HEK293 (cell line): ENCODE data around the gene MINAR2.

ENCODE experiments used
- CTCF ChIA-PET: fragments of 350-600 bp; formaldehyde crosslinking; extraction: SDS; loops from one replicate; lab custom pipeline; 2021; ENCODE audit warnings: antibody characterized with exemption; lab: Yijun Ruan, JAX
- POLR2A ChIA-PET: fragments of 300-600 bp; formaldehyde crosslinking; extraction: SDS; loops from one replicate; lab custom pipeline; 2020; ENCODE audit warnings: antibody characterized with exemption, inconsistent platforms; lab: Yijun Ruan, JAX
- H3K27ac ChIP-seq: fragments of 200-500 bp; sonication (Bioruptor generic); 2 replicates; pipeline ENCODE4 v1.5.1; 2014; ENCODE audit warnings: low read depth, low read length, control low read depth, inconsistent platforms; ENCODE audit errors: extremely low read depth
- H3K36me3 ChIP-seq, 2 experiments: fragments of 200-500 bp in 1 of 2; sonication (Bioruptor generic) in 1 of 2; 1 replicate in 1 of 2; 2 replicates in 1 of 2; pipeline ENCODE4 v1.5.1; 2014 to 2017; ENCODE audit warnings: inconsistent platforms in 2 of 2, low read length in 2 of 2; ENCODE audit not compliant: control insufficient read depth in 2 of 2, insufficient read depth in 1 of 2
- H3K4me1 ChIP-seq: fragments of 200-500 bp; sonication (Bioruptor generic); 2 replicates; pipeline ENCODE4 v1.5.1; 2014; ENCODE audit warnings: mild to moderate bottlenecking, low read length, inconsistent platforms; ENCODE audit not compliant: control insufficient read depth, insufficient read depth
- H3K4me3 ChIP-seq: 2 replicates; pipeline ENCODE4 v1.5.1; 2011; ENCODE audit warnings: low read depth, mild to moderate bottlenecking, control low read depth, low read length, moderate library complexity
- H3K9me3 ChIP-seq: fragments of 200-500 bp; sonication (Bioruptor generic); 2 replicates; pipeline ENCODE4 v1.5.1; 2014; ENCODE audit warnings: low read depth, low read length, inconsistent platforms; ENCODE audit not compliant: control insufficient read depth, insufficient read depth
- EGR2 ChIP-seq: fragments of 450-650 bp; formaldehyde crosslinking; IDR thresholded peaks from 2 replicates; pipeline ENCODE4 v1.5.1; 2016; ENCODE audit warnings: low read depth, missing biosample characterization, missing genetic modification characterization
- GFI1B ChIP-seq: fragments of 450-650 bp; formaldehyde crosslinking; IDR thresholded peaks from 2 replicates; pipeline ENCODE4 v1.5.1; 2016; ENCODE audit warnings: missing biosample characterization, missing genetic modification characterization
- KLF17 ChIP-seq: fragments of 450-650 bp; formaldehyde crosslinking; IDR thresholded peaks from 2 replicates; pipeline ENCODE4 v1.5.1; 2016; ENCODE audit warnings: missing biosample characterization, missing genetic modification characterization
- MEIS1 ChIP-seq: sonication (generic); formaldehyde crosslinking; IDR thresholded peaks from 2 replicates; pipeline ENCODE4 v1.8.1; 2022; ENCODE audit warnings: missing genetic modification reagents, mild to moderate bottlenecking, borderline replicate concordance
- PBX3 ChIP-seq: sonication (generic); formaldehyde crosslinking; IDR thresholded peaks from 2 replicates; pipeline ENCODE4 v1.8.1; 2022; ENCODE audit warnings: mild to moderate bottlenecking, moderate library complexity, missing genetic modification reagents
- PRDM2 ChIP-seq: fragments of 450-650 bp; formaldehyde crosslinking; IDR thresholded peaks from 2 replicates; pipeline ENCODE4 v1.5.1; 2016; ENCODE audit warnings: missing biosample characterization, missing genetic modification characterization, borderline replicate concordance
- RBAK ChIP-seq: fragments of 450-650 bp; formaldehyde crosslinking; IDR thresholded peaks from 2 replicates; pipeline ENCODE4 v1.5.1; 2016; ENCODE audit warnings: missing biosample characterization, missing genetic modification characterization
- WT1 ChIP-seq: fragments of 450-650 bp; formaldehyde crosslinking; IDR thresholded peaks from 2 replicates; pipeline ENCODE4 v1.5.1; 2016; ENCODE audit warnings: missing biosample characterization, missing genetic modification characterization
- ZBTB11 ChIP-seq: fragments of 450-650 bp; formaldehyde crosslinking; conservative IDR thresholded peaks from 2 replicates; pipeline ENCODE4 v1.5.1; 2016; ENCODE audit warnings: low read depth, missing biosample characterization, missing genetic modification characterization
- ZFP3 ChIP-seq: fragments of 450-650 bp; formaldehyde crosslinking; IDR thresholded peaks from 2 replicates; pipeline ENCODE4 v1.5.1; 2016; ENCODE audit warnings: low read depth, missing biosample characterization, missing genetic modification characterization
- ZFP37 ChIP-seq: fragments of 450-650 bp; formaldehyde crosslinking; IDR thresholded peaks from 2 replicates; pipeline ENCODE4 v1.5.1; 2016; ENCODE audit warnings: missing biosample characterization, missing genetic modification characterization
- ZNF148 ChIP-seq: fragments of 450-650 bp; formaldehyde crosslinking; IDR thresholded peaks from 2 replicates; pipeline ENCODE4 v1.5.0; 2017; ENCODE audit warnings: missing biosample characterization, missing genetic modification characterization, borderline replicate concordance
- ZNF426 ChIP-seq: fragments of 450-650 bp; formaldehyde crosslinking; IDR thresholded peaks from 2 replicates; pipeline ENCODE4 v1.5.1; 2017; ENCODE audit warnings: missing biosample characterization, missing genetic modification characterization, mild to moderate bottlenecking, inconsistent platforms, moderate library complexity
- ZNF473 ChIP-seq: fragments of 450-650 bp; formaldehyde crosslinking; IDR thresholded peaks from 2 replicates; pipeline ENCODE4 v1.5.1; 2017; ENCODE audit warnings: missing biosample characterization, missing genetic modification characterization
- ZNF488 ChIP-seq: fragments of 450-650 bp; formaldehyde crosslinking; IDR thresholded peaks from 2 replicates; pipeline ENCODE4 v1.5.1; 2016; ENCODE audit warnings: missing biosample characterization, missing genetic modification characterization
- ZNF513 ChIP-seq: fragments of 450-650 bp; IDR thresholded peaks from 2 replicates; pipeline ENCODE4 v1.5.1; 2018; ENCODE audit warnings: missing biosample characterization, missing genetic modification characterization
- ZNF596 ChIP-seq: fragments of 450-650 bp; IDR thresholded peaks from 2 replicates; pipeline ENCODE4 v1.5.0; 2018; ENCODE audit warnings: missing biosample characterization, mild to moderate bottlenecking, missing genetic modification characterization, moderate library complexity
- ZNF658 ChIP-seq: fragments of 450-650 bp; formaldehyde crosslinking; IDR thresholded peaks from 2 replicates; pipeline ENCODE4; 2016; ENCODE audit warnings: missing biosample characterization, missing genetic modification characterization
- ZNF670 ChIP-seq: fragments of 450-650 bp; formaldehyde crosslinking; IDR thresholded peaks from 2 replicates; pipeline ENCODE4 v1.5.1; 2016; ENCODE audit warnings: missing biosample characterization, missing genetic modification characterization, low read depth
- ZNF707 ChIP-seq: fragments of 450-650 bp; formaldehyde crosslinking; IDR thresholded peaks from 2 replicates; pipeline ENCODE4 v1.5.1; 2016; ENCODE audit warnings: missing biosample characterization, missing genetic modification characterization

MINAR2 gene

GRCh38 chr5:129716651-129717050 lies 31.2 kb upstream of the MINAR2 start (continued):
- no peak for TF ChIP-seq ZNF596
- TF ChIP-seq ZNF513 (tag by site-specific recombination) = no peak
- TF ChIP-seq ZNF707 (tag by site-specific recombination) = no peak
- no peak for TF ChIP-seq RBAK (tag by site-specific recombination)
- no peak for TF ChIP-seq EGR2 (tag by site-specific recombination)

- CTCF ChIA-PET = no interaction called here
- POLR2A ChIA-PET = no interaction called here
- H3K9me3 ChIP-seq = no peaks in the 10 kb centered on the region
- H3K27ac ChIP-seq = no peak overlapping the region
- H3K36me3 ChIP-seq = no peaks in the 10 kb centered on the region; a peak in 1 of 3 replicates
- no peaks in the 10 kb centered on the region for H3K4me1 ChIP-seq
- H3K4me3 ChIP-seq = no peak overlapping the region
- no peak for TF ChIP-seq ZFP3
- TF ChIP-seq ZNF148 (tag by site-specific recombination) = no peak
- no peak for TF ChIP-seq WT1 (tag by site-specific recombination)
- TF ChIP-seq ZBTB11 = no peak
- TF ChIP-seq ZNF473 = no peak
- TF ChIP-seq MEIS1 (CRISPR knock-in tag) = no peak
- TF ChIP-seq PBX3 (CRISPR knock-in tag) = no peak
- TF ChIP-seq ZNF488 (tag by site-specific recombination) = no peak
- no peak for TF ChIP-seq ZNF658 (tag by site-specific recombination)
- TF ChIP-seq ZFP37 = no peak
- TF ChIP-seq ZNF426 (tag by site-specific recombination) = no peak
- no peak for TF ChIP-seq PRDM2 (tag by site-specific recombination)
- TF ChIP-seq ZNF670 (tag by site-specific recombination) = no peak
- no peak for TF ChIP-seq GFI1B
- no peak for TF ChIP-seq KLF17 (tag by site-specific recombination)
These were observed 30.1 kb upstream of the MINAR2 start for GRCh38 chr5:129717751-129718310.
